A549 treated with dexamethasone at 1 μM for 4 hours (cell line): ENCODE measurements around the gene COX7B. TPM values are rescaled to one million over a fixed set of nuclear protein-coding genes. Genes with fewer than 3 reads are reported as not detected.

ENCODE experiments used
- total RNA-seq: library from RNA; stranded (reverse); fragments of 200-300 nt; extraction: Qiagen RNA extraction; gene quantifications from 5 replicates; pipeline ENCODE4 v1.2.3, GENCODE V29; 2022

COX7B gene, protein sequence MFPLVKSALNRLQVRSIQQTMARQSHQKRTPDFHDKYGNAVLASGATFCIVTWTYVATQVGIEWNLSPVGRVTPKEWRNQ
- total RNA-seq, result 554 to 678 TPM (median 586 TPM) in 5 replicates

GRCh38 chrX:77899081-77899828 lies at the start of gene COX7B:
TSS of gene COX7B (plus strand) at chrX:77899468. CDS start at chrX:77899554, 86 bp downstream.

GRCh38 chrX:77894921-77895886 lies 4.1 kb upstream of the COX7B start, which contains the start of gene MAGT1:
TSS of gene MAGT1 (minus strand) at chrX:77895435. CDS start at chrX:77895410, 25 bp downstream.

DNA sequence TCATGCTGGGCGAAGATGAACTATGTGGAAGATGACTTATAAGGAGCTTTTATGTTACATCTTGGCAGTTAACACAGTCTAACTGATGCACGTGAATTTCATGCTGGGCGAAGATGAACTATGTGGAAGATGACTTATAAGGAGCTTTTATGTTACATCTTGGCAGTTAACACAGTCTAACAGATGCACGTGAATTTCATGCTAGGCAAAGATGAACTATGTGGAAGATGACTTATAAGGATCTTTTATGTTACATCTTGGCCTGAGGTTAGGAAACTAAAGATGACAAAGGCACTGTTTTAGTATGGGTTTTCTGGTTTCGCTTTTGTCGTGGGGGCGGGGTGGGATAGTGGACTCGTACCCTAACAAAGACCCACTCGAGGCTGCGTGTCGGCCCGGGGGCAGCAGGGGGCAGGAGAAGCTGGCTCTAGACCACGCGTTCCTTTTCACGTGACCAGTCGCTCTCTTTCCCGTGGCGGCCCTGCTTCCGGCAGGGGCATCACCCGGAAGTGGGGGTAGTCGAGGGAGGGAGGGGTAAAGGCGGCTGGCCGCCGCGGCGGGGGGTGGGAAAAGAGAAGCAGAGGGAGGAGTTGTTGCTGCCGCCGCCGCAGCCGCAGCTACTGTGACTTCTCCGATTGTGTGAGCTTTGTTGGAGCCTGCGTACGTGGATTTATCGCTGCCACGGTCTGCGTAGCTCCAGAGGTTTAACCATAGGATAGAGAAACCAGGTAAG lies 11.0 kb downstream of the COX7B start, which contains the start of gene ATP7A:
TSS of gene ATP7A (plus strand) at position 586 of the 733 bp plus-strand sequence. CDS start 60,949 bp downstream, outside the sequence.

Other genes with a start within 250 kb of the COX7B start
- gene ATRX, start 113.3 kb upstream of the COX7B start, total RNA-seq, result 15.7 to 27.5 TPM (median 23.2 TPM) in 5 replicates
- gene MAGT1, start 4.0 kb upstream of the COX7B start, total RNA-seq, result 35.9 to 46.3 TPM (median 44.6 TPM) in 5 replicates
- 3.3 to 5.8 TPM (median 4.6 TPM) in 5 replicates for gene ATP7A, start 11.2 kb downstream of the COX7B start, total RNA-seq
- gene PGAM4, start 70.2 kb downstream of the COX7B start, total RNA-seq, result 0.34 to 0.67 TPM (median 0.37 TPM) in 5 replicates
- 560 to 594 TPM (median 575 TPM) in 5 replicates for gene PGK1, start 204.8 kb downstream of the COX7B start, total RNA-seq
- gene TAF9B, start 240.2 kb downstream of the COX7B start, total RNA-seq, result 11.7 to 14.8 TPM (median 12.4 TPM) in 5 replicates